OCI-LY7 (cell line): ENCODE data around the gene C5AR2. TPM values are rescaled to one million over a fixed set of nuclear protein-coding genes. Genes with fewer than 3 reads are reported as not detected.

ENCODE experiments used
- Bru-seq: library from RNA; stranded (reverse); fragments of 400-500 nt; gene quantifications from one replicate; lab custom pipeline; 2021; lab: Mats Ljungman, UMichigan
- BruChase-seq, 2 experiments: library from RNA; stranded (reverse); fragments of 400-500 nt; gene quantifications; one replicate each; lab custom pipeline; 2021; lab: Mats Ljungman, UMichigan
- BruUV-seq: library from RNA; stranded (reverse); fragments of 400-500 nt; replicated peaks from 2 replicates; lab custom pipeline; 2021; lab: Mats Ljungman, UMichigan
- CTCF ChIA-PET: fragments of 300-600 bp; sonication (Branson Sonifier 250); formaldehyde crosslinking; loops from one replicate; lab custom pipeline; 2022; ENCODE audit warnings: antibody characterized with exemption; ENCODE audit not compliant: unreplicated experiment; lab: Charles Lee
- POLR2A ChIA-PET: fragments of 300-600 bp; sonication (Branson Sonifier 250); formaldehyde crosslinking; loops from one replicate; lab custom pipeline; 2022; ENCODE audit warnings: antibody characterized with exemption; lab: Charles Lee
- DNase-seq: peaks from one replicate; pipeline ENCODE4 v3.0.0-alpha.2; 2015; ENCODE audit warnings: low spot score
- H2AFZ ChIP-seq: fragments of 200-600 bp; sonication (generic), shearing (Covaris generic); 2 replicates; pipeline ENCODE4 v1.6.1; 2014; ENCODE audit warnings: mild to moderate bottlenecking, antibody characterized with exemption, low read length, moderate library complexity
- H3K27ac ChIP-seq: fragments of 200-600 bp; sonication (generic); 2 replicates; pipeline ENCODE4 v1.5.1; 2014; ENCODE audit warnings: mixed run types, low read depth, mild to moderate bottlenecking, moderate library complexity, low read length, inconsistent platforms; ENCODE audit not compliant: poor library complexity, severe bottlenecking
- H3K36me3 ChIP-seq: fragments of 200-600 bp; sonication (generic); 2 replicates; pipeline ENCODE4 v1.6.1; 2014; ENCODE audit warnings: mild to moderate bottlenecking, antibody characterized with exemption, low read length, moderate library complexity, mixed read lengths; ENCODE audit not compliant: insufficient read depth
- H3K4me1 ChIP-seq: fragments of 200-600 bp; sonication (generic); 2 replicates; pipeline ENCODE4 v1.5.1; 2014; ENCODE audit warnings: mild to moderate bottlenecking, low read length; ENCODE audit not compliant: insufficient read depth, poor library complexity, severe bottlenecking
- H3K4me2 ChIP-seq: fragments of 200-600 bp; sonication (generic); 2 replicates; pipeline ENCODE4 v1.6.1; 2014; ENCODE audit warnings: mild to moderate bottlenecking, low read length
- H3K4me3 ChIP-seq: fragments of 200-600 bp; sonication (generic); 2 replicates; pipeline ENCODE4 v1.5.1; 2014; ENCODE audit warnings: mild to moderate bottlenecking, low read depth, low read length; ENCODE audit not compliant: poor library complexity, severe bottlenecking
- H3K79me2 ChIP-seq: fragments of 200-600 bp; sonication (generic); 2 replicates; pipeline ENCODE4 v1.6.1; 2016; ENCODE audit warnings: low read depth, mild to moderate bottlenecking, low read length, moderate library complexity, mixed read lengths; ENCODE audit not compliant: insufficient read depth
- H3K9me2 ChIP-seq: fragments of 200-600 bp; sonication (generic); 2 replicates; pipeline ENCODE4 v1.6.1; 2016; ENCODE audit warnings: mild to moderate bottlenecking, low read length, mixed read lengths; ENCODE audit not compliant: insufficient read depth
- H3K9me3 ChIP-seq: fragments of 200-600 bp; sonication (generic); 2 replicates; pipeline ENCODE4 v1.6.1; 2014; ENCODE audit warnings: mild to moderate bottlenecking, mixed run types, low read length, mixed read lengths
- H4K20me1 ChIP-seq: fragments of 200-600 bp; sonication (generic); 2 replicates; pipeline ENCODE4 v1.6.1; 2014; ENCODE audit warnings: mild to moderate bottlenecking, antibody characterized with exemption, low read length, moderate library complexity, mixed read lengths; ENCODE audit not compliant: insufficient read depth
- EZH2phosphoT487 ChIP-seq: fragments of 200-600 bp; sonication (generic); IDR thresholded peaks from 2 replicates; pipeline ENCODE4 v1.6.1; 2018; ENCODE audit warnings: low read depth, borderline replicate concordance, mild to moderate bottlenecking, mixed run types, antibody characterized with exemption, low read length, moderate library complexity, mixed read lengths
- intact Hi-C: fragments of 100-400 bp; cut with micrococcal nuclease; formaldehyde crosslinking; loops from one replicate; pipeline ENCODE4 v1.10.0; 2022; ENCODE audit not compliant: unreplicated experiment
- long read RNA-seq: library from polyadenylated mRNA; stranded (forward); transcript quantifications from one replicate; pipeline ENCODE4 v2.0.0, GENCODE V29; 2022
- total RNA-seq, 2 experiments: library from RNA; depleted of rRNA in 1 of 2; stranded (reverse); fragments of >200 nt in 1 of 2; shearing (Covaris generic) in 1 of 2; gene quantifications; 2 replicates each; pipeline ENCODE4 v1.2.3, GENCODE V29; 2014 to 2022
- TF ChIP-seq, protein P1 (sequence below): fragments of 200-600 bp; sonication (generic); conservative IDR thresholded peaks from 2 replicates; pipeline ENCODE4 v1.5.1; 2014; ENCODE audit warnings: mild to moderate bottlenecking, antibody characterized with exemption, low read length, moderate library complexity, mixed read lengths

Gene C5AR2
- total RNA-seq (2014; rRNA removed; shearing (Covaris generic)) (0.70 and 2.9 TPM in 2 replicates), total RNA-seq (2022) (2.6 and 3.5 TPM in 2 replicates), Bru-seq, nascent RNA (percentile 21 among the genes with signal in this experiment), BruChase-seq, experiment 1, labeled RNA remaining after a 6-hour chase (percentile 29 among the genes with signal in this experiment), BruChase-seq, experiment 2, labeled RNA remaining after a 2-hour chase (percentile 26 among the genes with signal in this experiment)
- long read RNA-seq, partial matches to known transcripts, result 0 of 1 reads
- long read RNA-seq, other reads (novel, unspliced or antisense), result 1 of 1 reads

DNA sequence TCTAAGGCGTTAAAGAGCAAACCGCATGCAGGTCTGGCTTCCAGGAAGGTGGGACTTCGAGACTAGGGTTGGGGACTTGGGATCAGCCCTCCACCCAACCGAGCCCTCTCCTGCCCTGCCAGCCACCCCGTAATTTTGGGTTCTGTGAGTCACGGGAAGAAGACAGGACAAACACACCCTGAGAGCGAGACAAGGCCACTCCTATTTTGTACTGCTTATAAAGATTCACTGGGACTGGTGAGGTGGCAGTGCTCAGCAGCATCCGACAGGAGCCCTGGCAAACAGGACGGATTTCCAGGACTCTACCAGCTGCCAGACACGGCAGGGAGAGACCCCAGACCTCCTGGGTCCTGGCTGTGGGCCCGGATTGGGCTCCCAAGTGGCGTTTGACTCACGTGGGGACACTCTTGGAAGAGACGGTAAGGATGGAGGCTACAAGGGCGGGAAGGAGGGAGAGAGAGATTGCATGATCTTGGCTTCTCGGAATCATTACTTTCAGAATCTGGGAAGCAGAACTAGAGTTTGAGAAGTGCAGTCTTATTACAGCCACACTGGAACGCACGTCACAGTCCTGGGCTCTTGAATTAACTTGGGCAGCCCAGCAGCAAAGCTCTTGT lies at the start of gene C5AR2:
Gene C5AR2, plus strand, starts transcription at position 245 of the 617 bp plus-strand sequence. CDS start 8,625 bp downstream, outside the sequence.
- no peak within 1 kb of the TSS for H3K4me3 ChIP-seq
- no peaks in the 10 kb centered on the region for H4K20me1 ChIP-seq
- no peaks in the 10 kb centered on the region for H3K36me3 ChIP-seq
- H3K4me1 ChIP-seq, result peaks cover 9% of the 10 kb centered on the region
- ChIA-PET POLR2A (no interaction called here), CTCF (no interaction called here)
- H2AFZ ChIP-seq, result no peak within 1 kb of the TSS
- no peaks in the 10 kb centered on the region for H3K9me3 ChIP-seq
- no TSS peak for BruUV-seq
- H3K9me2 ChIP-seq, result no peaks in the 10 kb centered on the region
- no peak within 1 kb of the TSS for H3K27ac ChIP-seq
- TF ChIP-seq, protein P1, sequence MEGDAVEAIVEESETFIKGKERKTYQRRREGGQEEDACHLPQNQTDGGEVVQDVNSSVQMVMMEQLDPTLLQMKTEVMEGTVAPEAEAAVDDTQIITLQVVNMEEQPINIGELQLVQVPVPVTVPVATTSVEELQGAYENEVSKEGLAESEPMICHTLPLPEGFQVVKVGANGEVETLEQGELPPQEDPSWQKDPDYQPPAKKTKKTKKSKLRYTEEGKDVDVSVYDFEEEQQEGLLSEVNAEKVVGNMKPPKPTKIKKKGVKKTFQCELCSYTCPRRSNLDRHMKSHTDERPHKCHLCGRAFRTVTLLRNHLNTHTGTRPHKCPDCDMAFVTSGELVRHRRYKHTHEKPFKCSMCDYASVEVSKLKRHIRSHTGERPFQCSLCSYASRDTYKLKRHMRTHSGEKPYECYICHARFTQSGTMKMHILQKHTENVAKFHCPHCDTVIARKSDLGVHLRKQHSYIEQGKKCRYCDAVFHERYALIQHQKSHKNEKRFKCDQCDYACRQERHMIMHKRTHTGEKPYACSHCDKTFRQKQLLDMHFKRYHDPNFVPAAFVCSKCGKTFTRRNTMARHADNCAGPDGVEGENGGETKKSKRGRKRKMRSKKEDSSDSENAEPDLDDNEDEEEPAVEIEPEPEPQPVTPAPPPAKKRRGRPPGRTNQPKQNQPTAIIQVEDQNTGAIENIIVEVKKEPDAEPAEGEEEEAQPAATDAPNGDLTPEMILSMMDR, result no peak
- no peak for DNase-seq
- no peak within 1 kb of the TSS for H3K4me2 ChIP-seq
- no peaks in the 10 kb centered on the region for H3K79me2 ChIP-seq
- intact Hi-C loops, result no loop called here

DNA sequence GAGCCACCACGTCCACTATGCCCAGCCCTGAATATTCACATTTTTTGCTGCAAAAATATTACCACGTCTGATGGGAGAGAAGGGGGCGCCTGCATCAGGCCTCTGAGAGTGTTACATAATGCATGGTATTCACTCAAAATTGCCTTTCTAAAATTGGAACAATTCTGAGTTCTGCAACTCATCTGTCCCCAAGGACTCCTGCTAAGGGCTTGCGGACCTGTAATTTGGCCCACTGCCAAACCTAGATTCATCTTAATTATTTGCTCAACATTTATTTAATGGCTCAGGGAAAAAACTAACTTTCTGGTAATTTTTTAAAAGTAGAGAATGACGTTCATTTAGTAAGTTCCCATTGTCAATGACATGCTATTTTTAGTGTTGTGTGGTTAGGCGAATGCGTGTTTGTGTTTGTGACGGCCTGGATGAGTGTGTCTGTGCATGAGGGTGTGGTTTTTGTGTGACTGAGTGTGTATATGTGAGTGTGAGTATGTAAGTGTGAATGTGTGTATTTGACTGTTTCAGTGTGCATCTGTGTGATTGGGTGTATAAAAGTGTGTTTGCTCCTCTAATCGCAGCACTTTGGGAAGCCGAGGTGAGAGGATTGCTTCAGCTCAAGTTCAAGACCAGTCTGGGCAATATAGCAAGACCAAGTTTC lies 48.4 kb upstream of the C5AR2 start:
- Histone ChIP-seq H3K27ac (no peak overlapping the region), H3K4me3 (no peak overlapping the region), H3K9me2 (no peaks in the 10 kb centered on the region), H4K20me1 (no peaks in the 10 kb centered on the region), H3K4me2 (no peak overlapping the region), H3K36me3 (peaks cover 12% of the 10 kb centered on the region; the same call in 1 of the 2 replicates), H3K4me1 (peaks cover 22% of the 10 kb centered on the region), H3K9me3 (peaks cover under 1% of the 10 kb centered on the region; the same call in 1 of the 2 replicates), H2AFZ (no peak overlapping the region), H3K79me2 (no peaks in the 10 kb centered on the region)
- POLR2A ChIA-PET, result no interaction called here
- TF ChIP-seq, protein P1, result no peak
- no peak for TF ChIP-seq EZH2phosphoT487
- no TSS peak for BruUV-seq
- DNase-seq, result peak; percentile 31
- intact Hi-C loops, result loop anchor here (1.0 kb wide), 1 partner anchor 144 kb away; no protein-coding TSS in a partner anchor
- CTCF ChIA-PET, result no interaction called here
